KMS-11 (cell line): ENCODE data around the gene MRTFB.

Source experiments
- H2AFZ ChIP-seq: fragments of 200-600 bp; sonication (generic); 2 replicates; pipeline ENCODE4 v1.6.1; 2016; ENCODE audit warnings: antibody characterized with exemption, mixed run types, low read depth
- H3K27ac ChIP-seq: fragments of 200-600 bp; sonication (generic); 2 replicates; pipeline ENCODE4 v1.6.1; 2016; ENCODE audit warnings: mild to moderate bottlenecking, mixed run types
- H3K27me3 ChIP-seq: fragments of 200-600 bp; sonication (generic); 2 replicates; pipeline ENCODE4 v1.6.1; 2017; ENCODE audit warnings: mild to moderate bottlenecking, low read depth, mixed run types, moderate library complexity; ENCODE audit not compliant: insufficient read depth
- H3K36me3 ChIP-seq: fragments of 200-600 bp; sonication (generic); 2 replicates; pipeline ENCODE4 v1.6.1; 2017; ENCODE audit warnings: mild to moderate bottlenecking, mixed run types; ENCODE audit not compliant: insufficient read depth
- H3K4me1 ChIP-seq: fragments of 200-600 bp; sonication (generic); 2 replicates; pipeline ENCODE4 v1.6.1; 2016; ENCODE audit warnings: mild to moderate bottlenecking, low read depth, mixed run types; ENCODE audit not compliant: poor library complexity, severe bottlenecking
- H3K4me2 ChIP-seq: fragments of 200-600 bp; sonication (generic); 2 replicates; pipeline ENCODE4 v1.7.0; 2016; ENCODE audit warnings: mild to moderate bottlenecking, mixed run types
- H3K4me3 ChIP-seq: fragments of 200-600 bp; sonication (generic); IDR thresholded peaks from 2 replicates; pipeline ENCODE4 v1.6.1; 2017; ENCODE audit warnings: low read depth, low read length, mixed read lengths; ENCODE audit not compliant: insufficient read depth
- H3K79me2 ChIP-seq: fragments of 200-600 bp; sonication (generic); 2 replicates; pipeline ENCODE4 v1.6.1; 2016; ENCODE audit warnings: low read depth, mixed run types; ENCODE audit not compliant: insufficient read depth
- H3K9ac ChIP-seq: fragments of 200-600 bp; sonication (generic); 2 replicates; pipeline ENCODE4 v1.6.1; 2016; ENCODE audit warnings: mild to moderate bottlenecking, mixed run types
- H4K20me1 ChIP-seq: fragments of 200-600 bp; sonication (generic); 2 replicates; pipeline ENCODE4 v1.6.1; 2016; ENCODE audit warnings: mild to moderate bottlenecking, mixed run types; ENCODE audit not compliant: insufficient read depth
- CTCF ChIP-seq: fragments of 200-600 bp; sonication (generic); conservative IDR thresholded peaks from 2 replicates; pipeline ENCODE4 v1.6.1; 2017; ENCODE audit warnings: low read depth, mild to moderate bottlenecking, antibody characterized with exemption, low read length, moderate library complexity, mixed read lengths

MRTFB gene

GRCh38 chr16:14150796-14151195, 79.7 kb downstream of the MRTFB start:
- Histone ChIP-seq H3K9ac (no peak overlapping the region), H2AFZ (no peak overlapping the region), H3K4me3 (no peak overlapping the region), H3K27ac (no peak overlapping the region), H4K20me1 (no peaks in the 10 kb centered on the region), H3K27me3 (no peaks in the 10 kb centered on the region), H3K4me1 (peaks cover 23% of the 10 kb centered on the region), H3K36me3 (no peaks in the 10 kb centered on the region), H3K79me2 (no peaks in the 10 kb centered on the region), H3K4me2 (no peak overlapping the region)
- no peak for TF ChIP-seq CTCF

GRCh38 chr16:14151256-14152030, 80.3 kb downstream of the MRTFB start:
- Histone ChIP-seq H3K79me2 (no peaks in the 10 kb centered on the region), H3K27me3 (no peaks in the 10 kb centered on the region), H3K4me1 (peaks cover 18% of the 10 kb centered on the region), H3K27ac (no peak overlapping the region), H3K9ac (no peak overlapping the region), H2AFZ (no peak overlapping the region), H3K36me3 (no peaks in the 10 kb centered on the region), H4K20me1 (no peaks in the 10 kb centered on the region), H3K4me2 (no peak overlapping the region), H3K4me3 (no peak overlapping the region)
- no peak for TF ChIP-seq CTCF

- peaks cover 13% of the 10 kb centered on the region for H3K4me1 ChIP-seq
- H3K27me3 ChIP-seq = no peaks in the 10 kb centered on the region
- no peak overlapping the region for H3K4me2 ChIP-seq
- TF ChIP-seq CTCF = no peak
- H2AFZ ChIP-seq = no peak overlapping the region
- no peaks in the 10 kb centered on the region for H4K20me1 ChIP-seq
- H3K9ac ChIP-seq = no peak overlapping the region
- H3K79me2 ChIP-seq = no peaks in the 10 kb centered on the region
- H3K4me3 ChIP-seq = no peak overlapping the region
- no peak overlapping the region for H3K27ac ChIP-seq
- no peaks in the 10 kb centered on the region for H3K36me3 ChIP-seq
Measured at GRCh38 chr16:14155572-14156190, 84.6 kb downstream of the MRTFB start.

GRCh38 chr16:14164916-14165662, 94.0 kb downstream of the MRTFB start:
- Histone ChIP-seq H3K4me1 (peaks cover 39% of the 10 kb centered on the region), H3K27me3 (no peaks in the 10 kb centered on the region), H3K4me3 (no peak overlapping the region), H2AFZ (no peak overlapping the region), H3K9ac (no peak overlapping the region), H3K79me2 (no peaks in the 10 kb centered on the region), H3K4me2 (no peak overlapping the region), H3K27ac (no peak overlapping the region), H4K20me1 (no peaks in the 10 kb centered on the region), H3K36me3 (no peaks in the 10 kb centered on the region)
- TF ChIP-seq CTCF = no peak
